DOHH2 (cell line): ENCODE results near the gene LTA4H.

ENCODE experiments used
- EZH2phosphoT487 ChIP-seq: fragments of 200-600 bp; sonication (generic); IDR thresholded peaks from 2 replicates; pipeline ENCODE4 v1.6.1; 2017; ENCODE audit warnings: borderline replicate concordance, mild to moderate bottlenecking, antibody characterized with exemption, low read length, moderate library complexity, mixed read lengths
- TF ChIP-seq, protein P1 (sequence below): fragments of 200-600 bp; sonication (generic); IDR thresholded peaks from one replicate; pipeline ENCODE4 v1.5.1; 2014; ENCODE audit warnings: antibody characterized with exemption, mild to moderate bottlenecking, low read depth, low read length; ENCODE audit not compliant: poor library complexity, severe bottlenecking

- TF ChIP-seq, protein P1, sequence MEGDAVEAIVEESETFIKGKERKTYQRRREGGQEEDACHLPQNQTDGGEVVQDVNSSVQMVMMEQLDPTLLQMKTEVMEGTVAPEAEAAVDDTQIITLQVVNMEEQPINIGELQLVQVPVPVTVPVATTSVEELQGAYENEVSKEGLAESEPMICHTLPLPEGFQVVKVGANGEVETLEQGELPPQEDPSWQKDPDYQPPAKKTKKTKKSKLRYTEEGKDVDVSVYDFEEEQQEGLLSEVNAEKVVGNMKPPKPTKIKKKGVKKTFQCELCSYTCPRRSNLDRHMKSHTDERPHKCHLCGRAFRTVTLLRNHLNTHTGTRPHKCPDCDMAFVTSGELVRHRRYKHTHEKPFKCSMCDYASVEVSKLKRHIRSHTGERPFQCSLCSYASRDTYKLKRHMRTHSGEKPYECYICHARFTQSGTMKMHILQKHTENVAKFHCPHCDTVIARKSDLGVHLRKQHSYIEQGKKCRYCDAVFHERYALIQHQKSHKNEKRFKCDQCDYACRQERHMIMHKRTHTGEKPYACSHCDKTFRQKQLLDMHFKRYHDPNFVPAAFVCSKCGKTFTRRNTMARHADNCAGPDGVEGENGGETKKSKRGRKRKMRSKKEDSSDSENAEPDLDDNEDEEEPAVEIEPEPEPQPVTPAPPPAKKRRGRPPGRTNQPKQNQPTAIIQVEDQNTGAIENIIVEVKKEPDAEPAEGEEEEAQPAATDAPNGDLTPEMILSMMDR: no peak
- TF ChIP-seq EZH2phosphoT487: no peak
Measured at GRCh38 chr12:95967301-95967700, 68.1 kb downstream of the LTA4H start.
